NB4 (cell line): Measurements from ENCODE around the gene PDSS1.

Source experiments
- MYC ChIP-seq: IDR thresholded peaks from 2 replicates; pipeline ENCODE4 v1.6.1; 2011; ENCODE audit warnings: low read depth, low read length
- POLR2A ChIP-seq: IDR thresholded peaks from 2 replicates; pipeline ENCODE4 v1.6.1; 2011; ENCODE audit warnings: mild to moderate bottlenecking; ENCODE audit not compliant: insufficient read length; ENCODE audit errors: extremely low read depth
- TF ChIP-seq, protein P1 (sequence below): IDR thresholded peaks from one replicate; pipeline ENCODE4 v1.5.1; 2012; ENCODE audit warnings: low read depth, low read length
- TF ChIP-seq, protein P2 (sequence below): IDR thresholded peaks from 2 replicates; pipeline ENCODE4 v1.6.1; 2011; ENCODE audit warnings: low read depth, low read length

DNA sequence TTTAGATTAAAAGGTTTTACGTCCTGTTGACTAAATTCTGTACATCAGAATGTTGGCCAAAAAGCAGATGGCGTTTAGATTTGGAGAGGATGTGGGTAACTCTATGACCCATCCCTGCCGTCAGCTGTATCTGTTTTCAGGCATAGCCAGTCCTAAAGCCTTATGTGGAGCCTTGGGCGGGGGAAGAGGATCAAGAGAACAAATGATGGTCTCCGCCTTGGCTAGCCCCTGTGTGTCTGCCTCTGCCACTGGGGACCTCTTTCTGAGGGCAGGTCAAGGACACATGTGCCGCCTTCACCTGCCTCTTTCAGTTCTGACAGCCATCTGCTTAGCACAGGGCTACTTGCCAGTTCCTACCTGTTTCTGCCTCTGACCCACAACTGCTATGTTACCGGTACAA lies 24.1 kb downstream of the PDSS1 start:
- TF ChIP-seq, protein P1, sequence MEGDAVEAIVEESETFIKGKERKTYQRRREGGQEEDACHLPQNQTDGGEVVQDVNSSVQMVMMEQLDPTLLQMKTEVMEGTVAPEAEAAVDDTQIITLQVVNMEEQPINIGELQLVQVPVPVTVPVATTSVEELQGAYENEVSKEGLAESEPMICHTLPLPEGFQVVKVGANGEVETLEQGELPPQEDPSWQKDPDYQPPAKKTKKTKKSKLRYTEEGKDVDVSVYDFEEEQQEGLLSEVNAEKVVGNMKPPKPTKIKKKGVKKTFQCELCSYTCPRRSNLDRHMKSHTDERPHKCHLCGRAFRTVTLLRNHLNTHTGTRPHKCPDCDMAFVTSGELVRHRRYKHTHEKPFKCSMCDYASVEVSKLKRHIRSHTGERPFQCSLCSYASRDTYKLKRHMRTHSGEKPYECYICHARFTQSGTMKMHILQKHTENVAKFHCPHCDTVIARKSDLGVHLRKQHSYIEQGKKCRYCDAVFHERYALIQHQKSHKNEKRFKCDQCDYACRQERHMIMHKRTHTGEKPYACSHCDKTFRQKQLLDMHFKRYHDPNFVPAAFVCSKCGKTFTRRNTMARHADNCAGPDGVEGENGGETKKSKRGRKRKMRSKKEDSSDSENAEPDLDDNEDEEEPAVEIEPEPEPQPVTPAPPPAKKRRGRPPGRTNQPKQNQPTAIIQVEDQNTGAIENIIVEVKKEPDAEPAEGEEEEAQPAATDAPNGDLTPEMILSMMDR: no peak
- TF ChIP-seq POLR2A (no peak), MYC (no peak)
- TF ChIP-seq, protein P2, sequence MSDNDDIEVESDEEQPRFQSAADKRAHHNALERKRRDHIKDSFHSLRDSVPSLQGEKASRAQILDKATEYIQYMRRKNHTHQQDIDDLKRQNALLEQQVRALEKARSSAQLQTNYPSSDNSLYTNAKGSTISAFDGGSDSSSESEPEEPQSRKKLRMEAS: no peak
